HG02610 (cell line): ENCODE results near the gene MYH1.

Experiments used
- ATAC-seq: cut with Tn5 transposase; IDR thresholded peaks from one replicate; pipeline ENCODE4 v1.9.1; 2021; ENCODE audit warnings: mild to moderate bottlenecking, moderate library complexity; ENCODE audit not compliant: unreplicated experiment

The MYH1 gene

DNA sequence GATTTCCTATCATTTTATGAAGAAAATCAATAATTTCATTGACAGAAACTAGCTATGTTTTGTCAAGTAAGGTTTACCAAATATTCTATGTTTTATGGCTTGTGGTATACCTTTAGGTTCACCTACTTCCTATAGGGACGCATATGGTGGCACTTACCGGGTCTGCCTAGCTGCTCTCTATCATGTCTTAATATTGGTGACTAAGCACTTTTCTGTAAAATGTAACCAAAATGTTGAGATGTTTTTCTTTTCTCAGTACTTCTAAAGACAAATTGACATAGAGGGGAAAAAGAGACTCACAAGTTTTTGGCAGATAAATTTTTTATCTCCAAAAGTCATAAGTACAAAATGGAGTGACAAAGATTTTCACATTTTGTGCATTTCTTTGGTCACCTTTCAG, 26.3 kb downstream of the MYH1 start:
- ATAC-seq: no peak

DNA sequence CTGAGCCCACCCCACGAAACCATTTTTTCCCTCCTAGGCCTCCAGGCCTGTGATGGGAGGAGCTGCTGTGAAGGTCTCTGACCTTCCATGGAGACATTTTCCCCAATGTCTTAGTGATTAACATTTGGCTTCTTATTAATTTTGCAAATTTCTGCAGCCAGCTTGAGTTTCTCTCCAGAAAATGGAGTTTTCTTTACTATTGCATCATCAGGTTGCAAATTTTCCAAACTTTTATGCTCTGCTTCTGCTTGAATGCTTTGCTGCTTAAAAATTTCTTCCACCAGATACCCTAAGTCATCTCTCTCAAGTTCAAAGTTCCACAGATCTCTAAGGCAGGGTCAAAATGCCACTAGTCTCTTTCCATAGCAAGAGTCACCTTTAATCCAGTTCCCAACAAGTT, 36.1 kb downstream of the MYH1 start:
- no peak for ATAC-seq

DNA sequence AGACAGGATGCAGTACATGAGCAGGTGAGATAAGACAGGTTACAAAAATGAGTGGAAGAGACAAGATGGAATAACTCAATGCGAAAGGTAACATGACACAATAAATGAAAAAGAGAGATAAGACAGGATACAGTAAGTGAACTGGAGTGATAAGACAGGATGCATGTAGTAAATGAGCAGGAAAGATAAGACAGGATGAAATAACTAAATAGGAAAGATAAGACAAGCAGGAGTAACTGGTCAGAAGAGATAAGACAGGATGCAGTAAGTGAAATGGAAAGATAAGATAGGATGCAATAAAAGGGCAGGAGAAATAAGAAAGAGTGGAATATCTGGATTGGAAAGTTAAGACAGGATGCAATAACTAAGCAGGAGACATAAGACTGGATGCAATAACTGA, 40.6 kb downstream of the MYH1 start:
- ATAC-seq: no peak

DNA sequence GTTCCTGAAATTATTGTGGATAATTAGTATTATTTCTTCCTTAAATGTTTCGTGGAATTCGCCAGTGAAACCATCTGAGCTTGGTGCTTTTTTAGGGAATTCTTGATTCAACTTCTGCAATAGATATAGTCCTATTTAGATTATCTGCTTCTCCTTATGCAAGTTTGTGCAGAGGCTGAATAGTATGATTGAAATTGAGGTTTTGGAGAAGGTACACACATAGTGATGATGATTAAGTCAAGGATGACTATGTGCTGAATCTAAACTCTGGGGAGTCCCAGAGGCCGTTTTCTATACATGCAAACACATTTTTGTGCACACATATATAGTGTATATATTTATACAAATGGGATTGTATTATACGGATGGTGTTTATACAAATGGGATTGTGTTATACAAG, 43.8 kb downstream of the MYH1 start:
- ATAC-seq: no peak

DNA sequence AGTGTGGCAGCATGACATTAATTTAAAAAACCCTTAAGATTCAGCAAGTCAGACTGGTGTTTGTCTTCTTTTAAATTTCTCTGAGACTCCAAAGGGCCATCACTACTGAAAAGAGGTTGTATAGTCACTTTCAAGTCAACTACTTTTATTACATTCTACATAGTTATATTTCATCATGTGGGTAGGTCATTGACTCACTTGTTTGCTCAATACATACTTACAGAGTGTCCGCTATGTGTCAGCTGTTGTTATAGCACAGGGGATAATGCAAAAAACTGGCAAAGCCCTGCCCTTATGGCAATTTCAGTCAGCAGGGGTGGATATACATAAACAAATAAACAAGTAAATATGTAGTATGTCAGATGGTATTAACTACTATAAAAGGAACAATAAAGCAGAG, 46.5 kb downstream of the MYH1 start:
- ATAC-seq: no peak

DNA sequence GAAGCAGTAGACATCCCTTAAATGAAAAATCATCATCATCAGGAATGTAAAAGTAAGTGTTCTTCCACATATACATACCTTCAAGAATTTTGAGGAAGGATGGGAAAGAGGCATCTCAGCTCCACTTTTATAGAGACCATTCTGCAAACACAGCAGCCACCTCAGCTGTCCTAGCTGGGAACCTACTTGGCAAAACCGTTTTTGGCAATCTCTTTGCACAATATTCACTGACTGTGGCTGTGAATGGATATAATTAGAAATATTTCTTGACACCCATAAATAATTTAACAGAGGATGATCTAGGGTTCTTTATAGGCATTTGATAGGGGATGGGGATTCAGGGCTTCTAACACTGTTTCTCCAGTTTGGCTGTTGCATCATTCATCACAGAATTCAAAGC, 48.9 kb downstream of the MYH1 start, which contains the start of gene MYH4:
MYH4 (minus strand) TSS at position 101 of the 400 bp plus-strand sequence. CDS start 2,814 bp downstream, outside the sequence.
- no peak for ATAC-seq

DNA sequence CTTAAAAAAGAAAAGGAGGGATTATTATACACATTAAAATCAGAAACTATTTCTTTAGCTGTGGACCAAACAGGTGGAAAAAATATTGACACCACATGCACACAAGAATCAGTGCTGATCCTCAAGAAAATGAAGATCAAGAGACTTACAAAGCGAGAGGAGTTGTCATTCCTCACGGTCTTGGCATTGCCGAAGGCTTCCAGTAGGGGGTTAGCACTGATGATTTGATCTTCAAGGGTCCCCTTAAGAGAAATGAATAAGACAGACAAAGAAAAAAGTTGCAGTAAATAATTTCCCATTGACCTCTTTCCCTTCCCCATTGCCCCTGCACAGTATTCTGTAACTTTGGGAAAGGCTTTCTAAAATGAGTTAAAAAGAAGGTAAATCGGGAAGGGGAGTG, 54.9 kb downstream of the MYH1 start:
- ATAC-seq: no peak

DNA sequence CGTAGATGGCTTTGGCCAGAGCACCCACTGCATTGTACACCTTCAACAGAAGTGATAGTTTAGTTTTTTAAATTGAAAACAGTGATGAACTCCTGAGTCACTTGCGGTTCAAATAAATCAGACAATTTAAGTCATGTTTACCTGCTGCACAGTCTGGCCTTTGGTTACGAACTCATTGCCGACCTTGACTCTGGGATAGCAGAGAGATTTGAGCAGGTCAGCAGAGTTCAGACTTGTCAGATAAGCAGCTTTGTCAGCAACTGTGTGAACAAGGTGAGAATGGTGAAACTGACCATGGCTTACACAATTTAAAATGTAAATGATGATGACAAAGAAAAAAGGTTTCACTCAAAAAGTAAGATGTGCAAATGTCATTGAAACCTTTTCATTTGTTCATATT, 58.3 kb downstream of the MYH1 start:
- no peak for ATAC-seq

DNA sequence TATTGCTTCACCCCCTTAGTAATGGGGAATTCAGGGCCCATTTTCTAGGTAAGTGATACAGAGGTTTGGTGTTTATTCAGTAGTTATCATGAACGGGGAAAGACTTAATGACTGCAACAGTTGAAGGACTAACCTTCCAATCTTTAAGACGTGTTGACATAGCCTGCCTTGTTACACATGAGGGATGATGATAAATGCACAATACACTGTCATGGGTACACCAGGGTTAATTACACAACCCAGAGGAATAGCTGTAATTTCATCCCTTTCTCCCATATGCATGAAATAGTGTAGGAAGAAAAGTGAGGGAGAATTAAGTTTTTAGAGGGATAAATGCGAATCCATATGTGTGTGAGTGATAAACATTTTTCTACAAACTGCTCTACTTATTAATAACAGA, 59.6 kb downstream of the MYH1 start:
- ATAC-seq: no peak

DNA sequence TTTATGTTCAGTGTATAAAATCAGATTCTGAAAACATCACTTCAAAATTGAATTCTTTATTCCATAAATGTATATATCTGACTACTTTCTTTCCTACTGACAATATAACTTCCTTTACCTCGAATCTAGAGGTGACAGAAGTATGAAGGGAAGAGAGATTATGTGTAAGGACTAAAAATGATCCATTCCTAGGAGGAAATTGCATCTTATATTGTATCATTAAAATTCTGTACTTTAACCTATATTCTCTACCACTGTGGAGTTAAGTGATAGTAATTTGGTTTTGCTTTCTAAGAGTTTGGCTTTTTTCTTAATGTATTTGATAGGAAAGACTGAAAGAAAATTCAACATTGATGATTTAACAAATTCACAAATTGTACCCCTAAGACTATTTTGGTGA, 60.4 kb downstream of the MYH1 start:
- ATAC-seq: no peak

DNA sequence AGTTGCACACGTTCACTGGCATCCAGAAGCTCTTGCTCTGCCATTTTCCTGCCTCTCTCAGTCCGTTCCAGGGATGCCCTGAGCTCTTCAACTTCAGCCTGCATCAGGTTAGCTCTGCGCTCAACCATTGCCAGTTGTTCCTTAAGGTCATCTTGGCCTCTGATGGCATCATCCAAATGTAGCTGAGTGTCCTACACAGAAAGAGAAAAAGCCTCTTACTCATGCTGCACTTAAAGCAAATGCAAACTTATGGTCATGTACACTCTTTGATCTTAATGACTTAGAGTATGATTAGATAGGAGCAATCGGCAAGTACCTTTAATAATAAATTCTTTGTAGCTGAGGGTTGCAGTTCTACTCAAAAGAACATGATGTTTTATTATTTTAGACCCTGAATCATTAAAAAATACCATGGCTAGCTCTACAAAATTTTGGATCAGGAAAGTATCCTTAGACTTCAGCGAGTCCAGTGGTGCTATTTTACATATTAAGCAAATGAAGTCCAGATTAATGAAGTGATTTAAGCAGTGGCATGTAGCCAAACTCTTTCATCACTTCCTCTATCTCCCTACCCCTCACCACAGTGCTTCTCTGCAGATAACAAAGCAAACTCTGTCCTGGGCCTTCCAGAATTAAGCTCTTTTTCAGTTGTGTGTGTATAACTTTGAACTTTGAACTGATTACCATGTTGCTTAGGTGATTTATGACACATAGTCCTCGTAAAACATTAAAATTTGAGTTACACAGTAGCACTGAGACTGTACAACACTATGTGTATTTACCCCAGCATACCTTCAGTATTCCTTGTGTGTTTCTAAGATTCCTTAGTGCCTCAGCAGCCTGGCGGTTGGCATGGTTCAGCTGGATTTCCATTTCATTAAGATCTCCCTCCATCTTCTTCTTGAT, 71.1 kb downstream of the MYH1 start:
- ATAC-seq: no peak
